HepG2 (cell line): ENCODE data around the gene CABP4. TPM values are rescaled to one million over a fixed set of nuclear protein-coding genes. Genes with fewer than 3 reads are reported as not detected.

ENCODE experiments used
- ATAC-seq: fragments of 200-7000 bp; cut with Tn5 transposase; 3 replicates; pipeline ENCODE4 v1.9.1; 2020; ENCODE audit warnings: mild to moderate bottlenecking, moderate library complexity
- BruUV-seq: library from RNA; stranded (reverse); fragments of 400-500 nt; replicated peaks from 2 replicates; lab custom pipeline; 2021; lab: Mats Ljungman, UMichigan
- CTCF ChIA-PET: fragments of 300-600 bp; formaldehyde crosslinking; extraction: SDS; loops from one replicate; lab custom pipeline; 2021; ENCODE audit warnings: low total read pairs, inconsistent platforms, low intra/inter-chr PET ratio; lab: Yijun Ruan, JAX
- POLR2A ChIA-PET: fragments of 350-600 bp; sonication (Branson Sonifier 250); formaldehyde crosslinking; loops from one replicate; lab custom pipeline; 2020; ENCODE audit warnings: antibody characterized with exemption, inconsistent platforms; lab: Yijun Ruan, JAX
- DNase-seq: peaks from one replicate; pipeline ENCODE4 v3.0.0-alpha.2; 2015; ENCODE audit warnings: low spot score
- FAIRE-seq: peaks from 3 replicates; lab custom pipeline; 2011; peaks lifted over from hg19 to GRCh38; lab: Jason Lieb, UNC
- H2AFZ ChIP-seq: one replicate; pipeline ENCODE4 v1.6.1; 2011; ENCODE audit warnings: low read length, inconsistent platforms
- H3K27ac ChIP-seq: fragments of 300-600 bp; 3 replicates; pipeline ENCODE4 v1.8.0; 2011; ENCODE audit warnings: mixed run types, mild to moderate bottlenecking, mixed read lengths, low read length, inconsistent platforms; ENCODE audit not compliant: insufficient read depth; ENCODE audit errors: extremely low read length
- H3K27me3 ChIP-seq, 2 experiments: fragments of 200-600 bp in 1 of 2; 2 replicates in 1 of 2; 3 replicates in 1 of 2; pipeline versions ENCODE4 v1.6.0 to v1.8.0; 2011; ENCODE audit warnings: low read length in 2 of 2, mild to moderate bottlenecking in 2 of 2, moderate library complexity in 2 of 2, inconsistent platforms in 1 of 2; ENCODE audit not compliant: insufficient read depth in 2 of 2, control insufficient read depth in 1 of 2
- H3K36me3 ChIP-seq, 2 experiments: fragments of 200-600 bp in 1 of 2; replicated peaks in 1 of 2; 2 replicates in 1 of 2; 3 replicates in 1 of 2; pipeline versions ENCODE4 v1.5.1 to v1.8.0; 2011; ENCODE audit warnings: low read length in 2 of 2, inconsistent platforms in 1 of 2; ENCODE audit not compliant: insufficient read depth in 2 of 2, control insufficient read depth in 1 of 2
- H3K4me1 ChIP-seq: 2 replicates; pipeline ENCODE4 v1.5.1; 2012; ENCODE audit warnings: low read length, inconsistent platforms; ENCODE audit not compliant: insufficient read depth
- H3K4me2 ChIP-seq: 2 replicates; pipeline ENCODE4 v1.6.0; 2011; ENCODE audit warnings: low read depth, low read length, inconsistent platforms
- H3K4me3 ChIP-seq, 3 experiments: fragments of 200-600 bp in 1 of 3; sonication (generic), shearing (Covaris generic) in 1 of 3; replicated peaks in 1 of 3; 2 replicates each; pipeline ENCODE4 v1.5.1; 2011 to 2016; ENCODE audit warnings: low read length in 3 of 3, inconsistent platforms in 2 of 3, low read depth in 2 of 3, mild to moderate bottlenecking in 2 of 3, control low read depth in 1 of 3, mixed read lengths in 1 of 3; ENCODE audit not compliant: insufficient read depth in 1 of 3
- H3K79me2 ChIP-seq: one replicate; pipeline ENCODE4 v1.6.1; 2011; ENCODE audit warnings: low read length, inconsistent platforms; ENCODE audit not compliant: insufficient read depth
- H3K9ac ChIP-seq: 2 replicates; pipeline ENCODE4 v1.6.0; 2011; ENCODE audit warnings: mild to moderate bottlenecking, low read depth, low read length, inconsistent platforms; ENCODE audit not compliant: insufficient read depth
- H3K9me3 ChIP-seq: 2 replicates; pipeline ENCODE4 v1.5.1; 2012; ENCODE audit warnings: mild to moderate bottlenecking, low read length
- H4K20me1 ChIP-seq: 2 replicates; pipeline ENCODE4 v1.6.0; 2011; ENCODE audit warnings: inconsistent platforms, mild to moderate bottlenecking, low read length, moderate library complexity; ENCODE audit not compliant: insufficient read depth
- EP300 ChIP-seq, 3 experiments: sonication (generic) in 1 of 3; formaldehyde crosslinking in 1 of 3; IDR thresholded peaks; 2 replicates each; pipeline versions ENCODE4 v1.5.1 to v1.6.1; 2011 to 2020; ENCODE audit warnings: low read depth in 2 of 3, low read length in 2 of 3, borderline replicate concordance in 1 of 3, improper control_type of control experiment in 1 of 3, mild to moderate bottlenecking in 1 of 3, missing genetic modification reagents in 1 of 3, moderate library complexity in 1 of 3
- HNF4G ChIP-seq, 2 experiments: sonication (generic) in 1 of 2; formaldehyde crosslinking in 1 of 2; IDR thresholded peaks; 2 replicates each; pipeline versions ENCODE4 v1.4.0 to v1.6.1; 2011 to 2020; ENCODE audit warnings: borderline replicate concordance in 2 of 2, low read depth in 2 of 2, mild to moderate bottlenecking in 2 of 2, low read length in 1 of 2, missing genetic modification reagents in 1 of 2, moderate library complexity in 1 of 2
- PATZ1 ChIP-seq: sonication (generic); formaldehyde crosslinking; IDR thresholded peaks from 2 replicates; pipeline ENCODE4 v1.4.0; 2020; ENCODE audit warnings: missing genetic modification reagents
- ZNF263 ChIP-seq: sonication (generic); formaldehyde crosslinking; IDR thresholded peaks from 2 replicates; pipeline ENCODE4 v1.4.0; 2020; ENCODE audit warnings: missing genetic modification reagents
- WGBS: methylation state at CpG from one replicate; pipeline ENCODE4 v1.1.6; 2017; ENCODE audit warnings: low lambda C conversion rate; 5-methylcytosine and 5-hydroxymethylcytosine counted together
- in situ Hi-C: cut with HindIII; loops from 2 replicates; pipeline ENCODE4 v1.10.0; 2017; ENCODE audit warnings: low pct_unique_long_range_greater_than_20kb; ENCODE audit not compliant: extremely low pct_ligation_motif_present
- intact Hi-C: fragments of 100-400 bp; cut with micrococcal nuclease; formaldehyde crosslinking; loops from one replicate; pipeline ENCODE4 v1.10.0; 2022; ENCODE audit not compliant: unreplicated experiment
- polyA plus RNA-seq, 8 experiments: library from polyadenylated mRNA; depleted of rRNA in 3 of 8; stranded (reverse) in 7 of 8; unstranded in 1 of 8; fragments of >200 nt; fragmentation: Illumina TruSeq in 4 of 8; extraction: Trizol in 4 of 8; gene quantifications; 2 replicates each; pipeline versions ENCODE4 v1.2.1 to v1.2.3, GENCODE V29; 2011 to 2016; ENCODE audit warnings: low read depth in 4 of 8, missing spikeins in 1 of 8, mixed read lengths in 1 of 8; ENCODE audit not compliant: insufficient read depth in 1 of 8
- total RNA-seq, 5 experiments: library from RNA; depleted of rRNA; stranded (reverse); fragments of >200 nt; fragmentation: Illumina TruSeq; extraction: Trizol; gene quantifications; 2 replicates each; pipeline ENCODE4 v1.2.3, GENCODE V29; 2016; ENCODE audit warnings: low read depth in 1 of 5

Gene CABP4
- total and polyA plus RNA-seq, 2 of the 13 experiments (the other 11 are each of a cell fraction or from before 2014, with no cell fraction given): not detected

DNA sequence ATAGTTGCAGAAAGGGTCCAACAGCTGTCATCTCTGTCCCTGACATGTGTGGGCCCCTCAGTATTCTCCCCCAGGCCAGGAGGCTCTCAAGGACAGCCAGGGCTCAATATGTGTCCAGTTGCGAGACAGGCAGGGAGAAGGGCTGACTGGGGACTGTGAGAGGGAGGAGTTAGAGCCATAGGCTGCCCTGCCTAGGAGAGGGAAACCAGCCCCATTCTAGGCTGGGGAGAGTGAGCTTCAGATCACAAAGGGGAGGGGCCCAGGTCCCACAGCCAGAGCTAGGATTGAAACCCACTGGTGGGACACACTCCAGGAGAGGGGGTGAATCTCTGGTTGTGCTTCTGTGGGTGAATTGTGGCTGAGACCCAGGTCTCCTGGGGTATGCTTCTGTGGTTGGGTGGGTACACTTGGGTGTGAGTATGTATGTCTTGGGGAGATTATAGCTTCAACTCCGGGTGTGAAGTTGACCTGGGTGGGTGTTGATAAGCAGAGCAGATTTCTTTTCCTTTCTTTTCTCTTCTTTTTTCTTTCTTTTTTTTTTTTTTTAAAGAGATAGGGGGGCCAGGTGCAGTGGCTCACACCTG is 41.8 kb upstream of the CABP4 start:
- no peak overlapping the region for H3K4me2 ChIP-seq
- TF ChIP-seq EP300 (IDR thresholded peaks at IDR 0.05; ENCODE audit: low read depth in 2 of 2, low read length in 2 of 2) (no peak), EP300 (CRISPR knock-in tag; IDR thresholded peaks at IDR 0.05; ENCODE audit: borderline replicate concordance) (no peak), ZNF263 (CRISPR knock-in tag) (0 out of 2 replicates have a peak, but pooled peaks have one; percentile 18), HNF4G (IDR thresholded peaks at IDR 0.05; ENCODE audit: borderline replicate concordance, low read depth, low read length) (no peak), HNF4G (CRISPR knock-in tag; IDR thresholded peaks at IDR 0.05; ENCODE audit: borderline replicate concordance, low read depth) (no peak), PATZ1 (CRISPR knock-in tag) (0 out of 2 replicates have a peak, but pooled peaks have one; percentile 24)
- no peaks in the 10 kb centered on the region for H3K9me3 ChIP-seq
- H4K20me1 ChIP-seq: no peaks in the 10 kb centered on the region
- WGBS: 10% methylated on average over 2 of the region's 2 CpGs
- intact Hi-C loops: no loop called here
- H3K4me3 ChIP-seq: no peak overlapping the region
- ATAC-seq (peak; percentile 17), FAIRE-seq (no peak), DNase-seq (no peak)
- no TSS peak for BruUV-seq
- H3K4me1 ChIP-seq: peaks cover 68% of the 10 kb centered on the region
- H3K36me3 ChIP-seq: no peaks in the 10 kb centered on the region
- ChIA-PET CTCF (no interaction called here), POLR2A (interaction anchor here (1.2 to 1.3 kb wide), 2 partner anchors 12 to 14 kb away, joined by 3 to 4 read pairs; partner anchors contain the start of genes PPP1CA and RPS6KB2)
- no peak overlapping the region for H2AFZ ChIP-seq
- in situ Hi-C loops: no loop called here
- H3K27ac ChIP-seq: no peak overlapping the region
- peaks cover 10 to 65% of the 10 kb centered on the region in 2 experiments; a peak in 4 of 5 replicates for H3K27me3 ChIP-seq
- H3K79me2 ChIP-seq: no peaks in the 10 kb centered on the region
- no peak overlapping the region for H3K9ac ChIP-seq
